ENCODE measurements around the gene YKT6. TPM values are rescaled to one million over a fixed set of nuclear protein-coding genes. Genes with fewer than 3 reads are reported as not detected.
"Not testable (repeated sequence)": the region's sequence is repeated elsewhere in the genome, so short reads cannot be mapped to it uniquely, and the experiment has no call there.

Gene YKT6
- polyA plus RNA-seq, 1 experiment: 124 TPM

DNA sequence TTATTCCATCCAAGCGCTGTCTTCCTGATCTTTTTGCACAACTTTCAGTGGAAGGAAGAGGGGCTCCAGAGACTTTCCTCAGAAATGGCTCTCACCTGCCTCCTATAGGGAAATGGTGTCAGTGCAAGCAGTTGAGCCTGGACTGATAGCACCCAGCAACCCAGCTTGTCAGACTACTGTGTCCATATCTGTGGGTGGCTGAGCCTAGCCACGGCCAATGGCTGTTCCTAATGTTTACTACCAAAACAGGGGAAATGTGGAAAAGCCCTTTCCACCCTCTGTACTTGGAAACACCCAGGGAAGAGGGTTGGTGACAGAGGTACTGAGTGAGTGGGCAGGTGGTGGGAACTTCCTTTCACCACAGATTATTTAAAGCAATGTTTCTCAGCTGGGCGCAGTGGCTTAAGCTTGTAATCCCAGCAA, 4.3 kb upstream of the YKT6 start:
- POLR2A ChIA-PET: interaction anchor here (1.0 kb wide), 1 partner anchor 73 kb away, joined by 3 read pairs; the partner anchor contains the start of gene POLD2
- TF ChIP-seq CTCF (IDR thresholded peaks at IDR 0.05; ENCODE audit: low read depth, low read length): peak; percentile 92
- Histone ChIP-seq H3K27me3 (ENCODE audit: control insufficient read depth, insufficient read depth, low read length) (peaks cover 14% of the 10 kb centered on the region), H3K9me3 (ENCODE audit: control insufficient read depth, insufficient read depth, low read length) (peaks cover 3% of the 10 kb centered on the region; the same call in 1 of the 2 replicates), H3K27ac (ENCODE audit: low read depth, low read length) (no peak overlapping the region), H3K4me3 (ENCODE audit: low read depth, low read length) (no peak overlapping the region)
- CTCF ChIA-PET: interaction anchor here (0.8 to 5.0 kb wide), 11 partner anchors 11 to 176 kb away, joined by 3 to 39 read pairs (median 5); partner anchors contain the start of gene POLD2
- DNase-seq (ENCODE audit: low read depth, low spot score): no peak

- POLR2A ChIA-PET: interaction anchor here (1.1 kb wide), 1 partner anchor 130 kb away, joined by 3 read pairs; no protein-coding TSS in a partner anchor
- peaks cover 8% of the 10 kb centered on the region for H3K27me3 ChIP-seq (ENCODE audit: control insufficient read depth, insufficient read depth, low read length)
- no peak overlapping the region for H3K27ac ChIP-seq (ENCODE audit: low read depth, low read length)
- no peak for TF ChIP-seq CTCF (IDR thresholded peaks at IDR 0.05; ENCODE audit: low read depth, low read length)
- CTCF ChIA-PET: interaction anchor here (0.9 to 5.0 kb wide), 7 partner anchors 50 to 177 kb away, joined by 3 to 39 read pairs (median 10); partner anchors contain the start of gene POLD2
- H3K4me3 ChIP-seq (ENCODE audit: low read depth, low read length): no peak overlapping the region
- H3K9me3 ChIP-seq (ENCODE audit: control insufficient read depth, insufficient read depth, low read length): peaks cover 3% of the 10 kb centered on the region; the same call in 1 of the 2 replicates
- DNase-seq (ENCODE audit: low read depth, low spot score): no peak
Observed at GRCh38 chr7:44197474-44197873, 3.3 kb upstream of the YKT6 start.

DNA sequence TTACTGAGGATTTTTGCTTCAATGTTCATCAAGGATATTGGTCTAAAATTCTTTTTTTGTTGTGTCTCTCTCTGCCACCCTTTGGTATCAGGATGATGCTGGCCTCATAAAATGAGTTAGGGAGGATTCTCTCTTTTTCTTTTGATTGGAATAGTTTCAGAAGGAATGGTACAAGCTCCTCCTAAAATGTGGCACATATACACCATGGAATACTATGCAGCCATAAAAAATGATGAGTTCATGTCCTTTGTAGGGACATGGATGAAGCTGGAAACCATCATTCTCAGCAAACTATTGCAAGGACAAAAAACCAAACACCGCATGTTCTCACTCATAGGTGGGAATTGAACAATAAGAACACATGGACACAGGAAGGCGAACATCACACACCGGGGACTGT, 615 bp upstream of the YKT6 start:
- CTCF ChIA-PET: interaction anchor here (0.9 to 2.4 kb wide), 4 partner anchors 94 to 180 kb away, joined by 3 to 9 read pairs (median 5); no protein-coding TSS in a partner anchor

GRCh38 chr7:44201813-44202212, 1.0 kb downstream of the YKT6 start:
- peaks cover 8% of the 10 kb centered on the region for H3K27me3 ChIP-seq (ENCODE audit: control insufficient read depth, insufficient read depth, low read length)
- ChIA-PET CTCF (interaction anchor here (0.6 to 2.4 kb wide), 8 partner anchors 54 to 839 kb away, joined by 3 to 9 read pairs (median 4); partner anchors contain the start of gene AEBP1), POLR2A (interaction anchor here (0.6 kb wide), 1 partner anchor 180 kb away, joined by 4 read pairs; no protein-coding TSS in a partner anchor)
- H3K27ac ChIP-seq (ENCODE audit: low read depth, low read length): no peak overlapping the region
- H3K4me3 ChIP-seq (ENCODE audit: low read depth, low read length): peak overlapping the region; percentile 99
- no peaks in the 10 kb centered on the region; the same call in 1 of the 2 replicates for H3K9me3 ChIP-seq (ENCODE audit: control insufficient read depth, insufficient read depth, low read length)
- no peak for TF ChIP-seq CTCF (IDR thresholded peaks at IDR 0.05; ENCODE audit: low read depth, low read length)
- no peak for DNase-seq (ENCODE audit: low read depth, low spot score)

More for the DNA sequence above, 615 bp upstream of the YKT6 start:
- H3K27ac ChIP-seq (ENCODE audit: low read depth, low read length); DNase-seq (ENCODE audit: low read depth, low spot score); H3K4me3 ChIP-seq (ENCODE audit: low read depth, low read length); H3K27me3 ChIP-seq (ENCODE audit: control insufficient read depth, insufficient read depth, low read length); H3K9me3 ChIP-seq (ENCODE audit: control insufficient read depth, insufficient read depth, low read length): not testable (repeated sequence)
- POLR2A ChIA-PET: interaction anchor here (1.0 to 1.2 kb wide), 3 partner anchors 53 to 134 kb away, joined by 3 to 4 read pairs (median 3); partner anchors contain the start of gene POLD2

DNA sequence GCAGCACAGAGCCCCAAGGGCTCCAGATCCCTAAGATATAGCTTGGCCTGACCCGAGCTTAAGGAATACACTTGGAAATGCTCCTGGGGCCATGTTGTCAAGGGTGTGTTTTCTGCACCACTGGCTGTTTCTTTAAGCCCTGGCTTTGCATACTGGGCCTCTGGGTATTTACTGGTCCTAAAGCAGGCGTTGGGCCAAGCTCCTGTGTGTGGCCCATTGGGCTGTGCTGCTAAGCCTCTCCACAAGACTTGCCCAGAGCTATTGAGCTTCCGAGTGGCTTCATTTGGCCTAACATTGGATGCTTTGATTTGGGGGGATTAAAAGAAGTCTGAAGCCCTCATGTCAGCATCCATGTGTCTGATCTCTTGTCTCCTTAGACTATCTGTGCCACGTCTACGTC, 5.2 kb downstream of the YKT6 start:
- Histone ChIP-seq H3K27me3 (ENCODE audit: control insufficient read depth, insufficient read depth, low read length) (no peaks in the 10 kb centered on the region), H3K9me3 (ENCODE audit: control insufficient read depth, insufficient read depth, low read length) (no peaks in the 10 kb centered on the region; the same call in 1 of the 2 replicates), H3K4me3 (ENCODE audit: low read depth, low read length) (no peak overlapping the region), H3K27ac (ENCODE audit: low read depth, low read length) (no peak overlapping the region)
- ChIA-PET CTCF (interaction anchor here (1.3 kb wide), 1 partner anchor 8 kb away, joined by 4 read pairs; no protein-coding TSS in a partner anchor), POLR2A (no interaction called here)
- DNase-seq (ENCODE audit: low read depth, low spot score): no peak
- no peak for TF ChIP-seq CTCF (IDR thresholded peaks at IDR 0.05; ENCODE audit: low read depth, low read length)
